IPS DF 4.7 (cell line): ENCODE measurements around the gene CACUL1.
"Not testable (repeated sequence)": the region's sequence is repeated elsewhere in the genome, so short reads cannot be mapped to it uniquely, and the experiment has no call there.

Experiments
- DNase-seq: peaks from one replicate; pipeline ENCODE4 v3.0.0-alpha.2; 2013; ENCODE audit warnings: low spot score; ENCODE audit errors: extremely low read depth

The CACUL1 gene

DNA sequence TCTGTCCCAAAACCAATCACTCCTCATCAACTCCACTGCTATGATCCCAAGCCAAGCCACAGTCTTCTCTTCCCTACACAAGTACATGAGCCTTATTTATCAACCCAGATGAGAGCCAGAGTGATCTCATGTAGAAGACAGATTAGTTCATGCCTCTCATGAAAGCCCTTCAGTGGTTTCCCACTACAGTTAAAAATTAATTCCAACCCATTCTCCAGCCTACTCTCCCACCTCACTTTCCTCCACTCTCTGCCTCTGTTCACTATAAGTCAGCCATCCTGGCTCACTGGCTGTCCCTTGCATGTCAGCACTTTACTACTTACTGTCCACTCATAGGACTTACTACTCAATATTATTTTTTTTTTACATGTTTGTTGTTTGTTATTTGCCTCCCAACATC lies 67.3 kb downstream of the CACUL1 start:
- no peak for DNase-seq

DNA sequence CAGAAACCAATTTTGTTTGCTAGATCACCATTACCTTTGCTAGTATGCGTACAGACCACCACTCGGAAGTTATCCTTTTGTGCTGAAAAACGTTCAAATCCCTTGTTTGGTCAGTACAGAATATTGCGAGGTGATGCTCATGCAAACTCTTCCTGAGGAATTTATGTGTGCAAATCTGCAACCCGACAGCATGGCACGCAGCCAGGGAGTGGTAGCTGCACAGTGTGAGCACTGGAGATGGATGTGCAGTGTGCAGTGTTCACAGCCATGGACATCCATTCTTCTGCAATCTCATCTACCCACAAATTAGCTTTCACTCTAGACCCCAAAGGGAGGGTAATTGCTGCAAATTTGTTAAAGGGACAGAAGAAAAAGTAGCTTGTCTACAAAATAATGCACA lies 72.2 kb downstream of the CACUL1 start:
- no peak for DNase-seq

DNA sequence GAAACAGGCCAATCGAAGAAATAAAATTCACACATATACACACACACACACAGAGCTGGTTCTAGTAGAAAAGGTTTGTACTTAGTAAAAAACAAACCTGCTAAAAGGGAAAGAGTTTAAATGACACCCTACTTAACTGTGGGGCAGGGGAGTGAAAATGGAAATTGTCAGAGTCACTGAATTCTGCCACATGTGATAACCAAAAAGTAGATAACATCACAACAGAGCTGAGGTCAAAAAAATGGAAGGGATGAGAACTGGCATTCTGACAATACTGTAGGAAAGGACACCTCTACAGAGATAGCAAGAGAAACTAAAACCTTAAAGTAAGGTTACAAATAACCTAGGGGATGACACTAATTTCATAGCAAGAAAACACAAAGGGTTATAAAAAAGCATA lies 74.6 kb downstream of the CACUL1 start:
- DNase-seq: no peak

DNA sequence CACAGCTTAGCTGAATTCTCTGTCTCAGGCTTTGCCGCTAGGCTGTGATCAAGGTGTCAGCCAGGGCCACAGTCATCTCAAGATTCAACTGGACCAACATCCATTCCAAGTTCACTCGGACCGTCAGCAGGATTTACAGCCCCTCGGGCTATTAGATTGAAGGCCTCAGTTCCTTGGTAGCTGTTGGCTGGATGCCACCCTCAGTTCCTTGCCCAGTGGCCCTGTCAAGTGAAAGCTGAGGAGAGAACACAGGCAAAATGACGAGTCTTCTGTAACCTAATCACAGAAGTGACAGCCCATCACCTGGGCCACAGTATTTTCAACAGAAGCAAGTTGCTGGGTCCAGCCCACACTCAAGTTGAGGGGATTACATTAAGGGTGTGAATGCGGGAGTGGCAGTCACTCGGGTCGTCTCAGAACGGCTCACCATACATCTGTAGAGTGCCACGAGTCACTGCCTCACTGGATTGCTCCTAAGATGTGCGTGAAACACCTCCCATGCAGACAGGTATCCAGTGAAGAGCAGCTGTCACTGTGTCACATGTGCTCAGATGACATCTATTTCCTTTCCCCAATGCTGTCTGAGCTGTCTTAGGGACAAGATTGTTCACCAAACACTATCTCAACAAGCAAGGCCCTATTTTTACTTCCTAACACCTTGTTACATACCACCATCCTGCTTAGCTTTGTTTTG lies 80.4 kb downstream of the CACUL1 start:
- DNase-seq: no peak

- no peak for DNase-seq
These were observed 81.7 kb downstream of the CACUL1 start for GRCh38 chr10:118672766-118673715.

GRCh38 chr10:118672153-118672552 lies 82.6 kb downstream of the CACUL1 start:
- DNase-seq: no peak

GRCh38 chr10:118671221-118671620 lies 83.5 kb downstream of the CACUL1 start:
- DNase-seq: not testable (repeated sequence)

- DNase-seq: no peak
These were observed 84.2 kb downstream of the CACUL1 start for GRCh38 chr10:118670472-118671124.

DNA sequence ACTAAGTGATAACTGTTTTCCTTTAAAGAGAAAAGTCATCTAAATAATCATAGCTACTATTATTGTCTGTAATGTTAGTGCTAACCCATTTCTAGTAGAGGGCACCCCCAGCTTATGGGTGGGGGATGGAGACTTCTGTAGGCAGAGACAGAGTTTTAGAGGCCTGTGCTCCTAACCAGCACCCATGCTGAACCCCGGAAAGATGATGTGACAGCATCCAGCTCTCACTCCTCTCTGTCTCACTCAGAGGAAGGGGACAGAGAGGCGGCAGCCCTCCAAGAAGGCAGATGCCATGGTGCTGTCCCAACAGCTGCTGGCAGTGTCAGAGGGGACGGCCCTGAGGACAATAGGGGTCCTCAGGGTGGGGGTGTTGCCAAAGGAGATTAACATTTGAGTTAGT lies 84.9 kb downstream of the CACUL1 start:
- DNase-seq: no peak

DNA sequence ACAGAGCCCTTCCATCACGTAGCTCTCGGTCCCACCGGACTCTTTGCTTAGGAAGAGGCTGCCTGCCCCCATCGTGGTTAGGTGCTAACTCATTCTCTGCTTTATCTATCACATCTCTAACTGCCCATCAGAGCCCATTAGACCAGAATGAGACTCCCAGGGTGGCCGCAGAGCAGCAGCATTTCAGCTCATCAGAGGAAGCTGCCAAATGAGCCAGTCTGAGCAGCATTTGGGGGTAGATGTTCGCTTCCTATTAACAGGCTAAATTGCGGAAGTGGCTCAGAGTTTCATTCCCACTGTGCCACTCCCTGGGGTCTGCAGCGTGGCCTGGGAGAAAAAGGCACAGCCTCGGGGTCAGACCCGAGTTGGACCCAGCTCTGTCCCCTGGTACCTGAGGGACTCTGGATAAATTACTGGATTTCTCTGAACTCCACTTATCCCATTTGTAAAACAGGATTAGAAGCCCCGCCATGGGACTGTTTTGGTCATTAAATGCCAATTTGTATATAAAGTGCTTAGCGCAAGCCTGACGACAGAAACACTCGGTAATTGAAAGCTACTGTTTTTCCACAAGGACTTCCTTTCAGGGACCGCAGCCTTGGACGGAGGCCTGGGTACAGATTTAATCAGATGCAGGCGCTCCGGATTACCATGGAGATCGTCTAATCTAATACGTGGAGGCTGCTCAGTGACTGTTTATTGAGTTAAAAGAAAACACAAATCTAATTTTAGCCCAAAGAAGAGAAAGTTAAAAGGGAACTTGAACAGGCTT lies 85.6 kb downstream of the CACUL1 start:
- no peak for DNase-seq

DNA sequence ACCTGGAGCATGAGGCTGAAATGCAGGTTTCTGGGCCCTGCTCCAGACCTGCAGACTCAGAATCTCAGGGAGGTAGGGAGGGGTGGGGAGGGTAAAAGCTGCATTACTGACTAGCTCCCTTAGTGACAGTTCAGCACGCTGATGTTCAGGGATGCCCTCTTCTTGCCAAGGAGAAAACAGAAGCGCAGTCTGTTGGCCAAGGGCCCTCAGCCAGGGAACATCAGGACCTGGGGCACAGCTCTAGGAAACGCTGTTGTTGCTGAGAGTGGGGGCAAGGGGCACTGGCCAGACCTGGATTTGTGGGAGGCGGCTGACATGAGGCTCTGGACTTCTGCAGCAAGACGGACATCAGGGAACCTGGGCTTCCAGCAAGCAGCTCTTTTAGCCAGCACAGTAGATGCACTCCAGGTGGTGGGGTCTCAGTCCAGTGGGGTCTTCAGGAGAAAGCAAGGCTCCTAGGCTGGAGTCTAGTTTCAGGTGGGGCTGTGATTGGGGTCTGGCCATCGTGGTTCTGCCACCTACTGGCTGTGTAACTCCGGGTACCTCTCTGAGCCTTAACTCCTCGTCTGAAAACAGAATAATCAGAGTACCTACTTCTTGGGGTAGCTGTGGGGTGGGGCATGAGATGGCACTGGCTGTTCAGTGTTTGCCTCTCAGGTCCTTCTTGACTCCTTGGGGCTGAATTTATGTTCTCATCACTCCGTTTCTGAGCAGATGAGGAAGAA lies 86.4 kb downstream of the CACUL1 start:
- no peak for DNase-seq

- no peak for DNase-seq
These were observed 87.0 kb downstream of the CACUL1 start for GRCh38 chr10:118667732-118668131.

DNA sequence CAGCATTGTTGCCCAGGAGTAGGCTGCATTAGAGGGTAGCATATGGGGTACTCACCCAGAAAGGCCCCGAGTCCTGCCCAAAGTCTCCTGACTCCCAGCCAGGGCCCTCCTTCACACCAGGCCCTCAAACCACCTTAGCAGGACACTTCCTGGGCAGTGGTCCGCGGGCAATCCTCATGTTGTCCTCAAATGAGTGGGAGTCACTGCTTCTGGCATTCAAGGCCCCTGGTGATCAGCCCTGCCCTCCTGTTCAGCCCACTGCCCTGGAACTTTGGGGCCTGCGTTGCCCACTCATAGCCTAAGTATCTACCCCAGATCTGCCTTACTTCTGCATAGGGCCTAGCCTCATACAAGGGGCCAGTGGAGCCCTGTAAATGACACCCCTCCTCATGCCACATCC lies 88.4 kb downstream of the CACUL1 start:
- no peak for DNase-seq

GRCh38 chr10:118664321-118664720 lies 90.4 kb downstream of the CACUL1 start:
- DNase-seq: no peak

- DNase-seq: no peak
These were observed 91.6 kb downstream of the CACUL1 start for GRCh38 chr10:118663176-118663575.

DNA sequence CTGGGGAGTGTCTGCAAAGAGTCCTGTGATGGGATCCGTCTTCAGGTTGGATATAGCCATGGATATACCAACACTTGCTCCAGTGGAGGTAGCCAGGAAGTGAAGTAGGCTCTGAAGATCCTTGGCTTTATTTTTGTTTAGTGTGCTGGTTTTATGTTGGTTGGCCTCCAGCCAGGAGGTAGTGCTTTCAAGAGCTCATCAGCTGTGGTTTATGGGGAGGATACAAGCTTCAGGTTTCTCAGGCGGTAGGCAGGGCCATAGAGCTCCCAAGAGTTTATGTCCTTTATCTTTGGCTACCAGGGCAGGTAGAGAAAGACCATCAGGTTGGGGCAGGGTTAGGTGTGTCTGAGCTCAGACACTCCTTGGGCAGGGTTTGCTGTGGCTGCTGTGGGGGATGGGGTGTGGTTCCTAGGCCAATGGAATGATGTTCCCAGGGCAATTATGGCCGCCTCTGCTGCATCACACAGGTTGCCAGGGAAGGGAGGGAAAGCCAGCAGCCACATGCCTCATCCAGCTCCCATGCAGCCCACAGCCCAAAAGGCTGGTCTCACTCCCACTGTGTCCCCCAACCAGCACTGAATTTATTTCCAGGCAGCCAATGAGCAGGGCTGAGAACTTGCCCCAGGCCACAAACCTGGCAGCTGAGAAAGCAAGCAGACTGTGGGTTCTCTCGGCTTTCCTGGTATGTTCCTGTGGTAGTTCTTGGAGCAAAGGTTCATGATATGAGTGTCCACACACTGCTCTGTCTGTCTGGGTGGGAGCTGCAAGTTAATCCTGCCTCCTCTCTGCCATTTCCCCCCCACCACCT lies 92.3 kb downstream of the CACUL1 start:
- DNase-seq: no peak

DNA sequence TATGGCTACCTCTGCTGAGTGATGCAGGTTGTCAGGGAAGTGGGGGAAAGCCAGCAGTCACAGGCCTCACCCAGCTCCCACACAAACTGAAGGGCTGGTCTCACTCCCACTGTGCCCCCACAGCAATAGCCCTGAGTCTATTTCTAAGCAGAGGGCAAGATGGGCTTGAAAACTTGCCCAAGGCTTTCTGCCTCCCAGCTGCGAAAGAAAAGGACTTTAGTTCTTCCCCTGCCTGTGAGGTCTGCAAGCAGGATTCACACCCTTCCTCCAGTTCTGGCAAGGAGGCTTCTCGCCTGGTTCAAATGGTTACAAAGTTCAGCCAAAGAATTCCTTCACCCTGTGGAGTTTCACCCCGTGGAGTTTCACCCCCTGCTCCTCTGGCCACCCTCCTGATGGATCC lies 96.0 kb downstream of the CACUL1 start:
- DNase-seq: no peak

- DNase-seq: not testable (repeated sequence)
These were observed 96.6 kb downstream of the CACUL1 start for GRCh38 chr10:118658168-118658567.

GRCh38 chr10:118645294-118645693 lies 109.5 kb downstream of the CACUL1 start:
- DNase-seq: not testable (repeated sequence)

DNA sequence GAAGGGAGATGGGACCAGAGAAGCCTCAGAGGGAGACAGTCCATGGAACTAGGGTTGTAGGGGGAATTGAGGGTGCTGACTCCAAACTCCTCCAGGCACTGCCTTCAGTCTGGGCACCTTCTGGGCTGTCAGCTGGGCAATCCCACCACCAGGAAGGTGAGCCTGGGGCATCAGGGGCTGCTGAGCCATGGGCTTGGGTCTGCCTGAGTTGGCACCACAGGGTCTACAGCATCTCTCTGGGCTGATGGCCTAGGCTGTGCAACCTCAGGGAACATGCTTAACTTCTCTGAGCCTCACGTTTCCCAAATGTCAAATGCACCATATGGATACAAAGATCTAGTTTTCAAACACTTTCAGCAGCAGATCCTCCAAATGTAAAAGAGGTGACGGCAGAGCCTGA lies 112.5 kb downstream of the CACUL1 start:
- DNase-seq: no peak
